GM18520 (cell line): ENCODE data around the gene RNF208.
"Not testable (repeated sequence)": the region's sequence is repeated elsewhere in the genome, so short reads cannot be mapped to it uniquely, and the experiment has no call there.

Experiments used
- ATAC-seq: cut with Tn5 transposase; IDR thresholded peaks from one replicate; pipeline ENCODE4 v1.9.1; 2021; ENCODE audit not compliant: unreplicated experiment

The RNF208 gene

DNA sequence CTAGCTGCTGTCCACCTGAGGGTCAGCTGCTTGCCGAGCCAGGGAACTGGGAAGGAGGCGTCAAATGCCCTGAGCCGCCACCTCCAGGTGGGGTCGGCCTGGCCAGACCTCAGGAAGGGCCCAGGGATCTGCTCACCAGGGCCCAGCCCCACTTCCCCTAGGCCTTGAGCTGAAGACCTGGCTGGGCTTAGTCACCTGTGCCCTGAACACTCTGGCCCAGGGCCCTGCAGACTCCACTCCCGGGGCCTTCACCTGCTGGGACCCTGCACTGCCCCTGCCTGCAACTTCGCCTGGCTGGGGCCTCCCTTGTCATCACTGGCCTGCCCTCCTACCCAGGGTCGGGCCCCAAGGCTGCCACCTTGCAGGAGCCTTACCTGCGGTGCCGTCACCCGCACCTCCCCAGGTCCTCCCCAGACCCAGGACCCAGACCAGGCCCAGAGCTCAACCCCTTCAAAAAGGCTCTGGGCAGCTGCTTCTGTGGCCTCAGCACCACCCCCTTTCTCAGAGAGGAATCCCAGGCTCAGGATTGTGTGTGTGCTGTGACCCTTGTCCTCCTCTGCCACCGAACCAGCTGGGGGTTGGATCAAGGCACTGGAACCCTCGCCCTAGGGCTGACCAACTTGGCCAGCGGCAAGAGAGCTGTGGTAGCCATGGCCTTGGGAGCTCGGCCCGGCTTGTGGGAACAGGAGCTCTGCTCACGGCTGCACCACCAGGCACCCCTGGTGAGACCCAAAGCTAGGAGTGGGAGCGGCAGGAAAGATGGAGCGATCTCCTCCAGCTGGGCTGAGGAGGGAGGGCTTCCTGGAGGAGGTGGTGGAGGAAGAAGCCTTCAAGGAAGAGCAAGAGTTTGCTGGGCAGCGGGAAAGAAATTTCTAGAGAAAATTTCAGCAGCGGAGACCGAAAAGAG lies 31.9 kb upstream of the RNF208 start:
- ATAC-seq, result no peak

DNA sequence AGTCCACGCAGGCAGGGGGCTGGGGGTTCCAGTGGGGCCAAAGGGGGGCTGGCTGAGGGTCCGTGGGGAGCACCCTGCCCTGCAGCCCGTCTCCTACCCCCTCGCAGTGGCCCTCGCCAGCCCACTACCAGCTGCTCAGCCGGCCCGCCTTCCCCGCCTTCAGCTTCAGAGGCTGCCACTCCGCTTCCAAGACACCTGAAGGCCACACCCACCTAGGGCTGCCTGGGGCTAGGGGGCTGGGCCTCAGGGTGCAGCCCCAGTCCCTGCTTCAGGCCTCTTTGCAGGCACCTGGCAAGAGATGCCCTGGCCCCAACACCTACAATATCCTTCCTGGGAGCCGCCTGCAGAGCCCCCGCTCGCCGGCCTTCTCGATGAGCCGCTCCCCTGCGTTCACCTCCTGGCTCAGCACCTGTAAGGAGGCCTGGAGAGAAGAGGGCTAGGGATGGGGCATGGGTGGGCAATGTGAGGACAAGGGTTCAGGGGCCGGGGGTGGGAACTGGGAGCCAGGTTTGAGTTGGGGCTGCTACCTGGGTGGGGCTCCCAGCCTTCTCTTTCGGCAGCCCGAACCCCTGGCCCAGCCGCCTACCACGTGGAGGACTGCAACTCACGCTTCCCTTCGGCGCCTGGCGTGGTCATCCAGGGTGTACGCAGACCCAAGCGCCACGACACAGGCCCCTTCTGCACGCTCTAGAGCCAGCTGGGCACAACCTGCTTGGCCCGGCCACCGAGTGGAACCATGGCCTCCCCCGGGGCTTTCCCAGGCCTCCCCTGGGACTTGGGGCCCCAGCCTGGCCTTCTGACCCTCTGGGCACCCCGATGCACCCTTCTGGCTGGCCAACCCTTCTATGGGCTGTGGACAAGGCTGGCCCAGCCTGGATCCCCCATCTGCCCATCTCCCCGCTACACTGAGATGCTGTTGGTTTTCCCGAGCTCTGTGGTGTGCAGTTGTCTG lies 30.8 kb upstream of the RNF208 start:
- no peak for ATAC-seq

GRCh38 chr9:137251490-137252268 lies 29.6 kb upstream of the RNF208 start:
- ATAC-seq, result no peak

DNA sequence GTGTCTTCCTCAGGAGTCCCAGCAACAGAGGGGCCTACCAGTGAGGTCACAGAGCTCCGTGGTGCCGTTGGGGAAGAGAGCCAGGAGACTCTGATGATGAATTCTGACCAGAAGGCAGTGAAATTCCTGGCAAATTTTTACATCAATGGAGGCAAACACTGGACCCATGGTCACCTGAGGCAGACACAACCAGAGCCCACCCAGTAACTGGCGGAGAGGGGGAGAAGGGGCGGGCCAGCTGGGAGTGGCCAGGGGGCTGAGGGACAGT lies 29.1 kb upstream of the RNF208 start, which contains the start of gene STPG3:
Gene STPG3, plus strand, starts transcription at position 93 of the 268 bp plus-strand sequence. Its CDS starts 1 bp downstream, at position 94.
- no peak for ATAC-seq

- ATAC-seq, result no peak
These were observed 28.5 kb upstream of the RNF208 start for GRCh38 chr9:137250329-137251193.

GRCh38 chr9:137247916-137248175 lies 25.8 kb upstream of the RNF208 start:
- no peak for ATAC-seq

DNA sequence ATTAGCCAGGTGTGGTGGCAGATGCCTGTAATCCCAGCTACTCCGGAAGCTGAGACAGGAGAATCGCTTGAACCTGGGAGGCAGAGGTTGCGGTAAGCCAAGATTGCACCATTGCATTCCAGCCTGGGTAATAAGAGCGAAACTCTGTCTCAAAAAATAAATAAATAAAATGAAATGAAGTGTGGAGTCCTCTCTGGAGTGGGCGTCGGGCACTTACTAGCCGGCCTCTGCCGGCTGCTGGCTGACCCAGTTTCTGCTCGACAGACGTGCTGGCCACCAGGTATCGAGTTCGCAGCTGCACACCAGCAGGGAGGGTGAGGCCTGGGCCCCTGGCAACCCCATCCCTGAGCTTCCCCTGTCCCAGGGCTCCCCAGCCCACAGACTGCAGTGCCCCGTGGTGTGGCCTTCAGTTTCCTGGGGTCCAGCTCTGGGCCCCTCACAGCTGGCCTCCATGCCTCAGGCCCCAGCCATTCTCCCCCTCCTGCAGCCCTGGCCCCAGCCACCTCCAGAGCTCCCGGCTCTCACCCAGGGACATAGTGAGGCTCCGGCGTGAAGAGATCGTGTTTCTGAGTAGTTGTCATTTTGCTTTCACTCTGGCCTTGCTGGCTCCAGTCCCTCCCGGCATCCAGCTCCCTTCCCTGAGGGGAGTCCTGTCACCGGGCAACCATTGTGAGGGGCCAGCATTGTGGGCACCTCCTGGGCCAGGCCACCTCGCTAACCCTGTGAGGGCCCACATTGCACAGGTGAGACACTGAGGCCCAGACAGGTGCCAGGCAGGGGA lies 25.3 kb upstream of the RNF208 start:
- ATAC-seq, result no peak

GRCh38 chr9:137245450-137246421 lies 23.7 kb upstream of the RNF208 start:
- no peak for ATAC-seq

DNA sequence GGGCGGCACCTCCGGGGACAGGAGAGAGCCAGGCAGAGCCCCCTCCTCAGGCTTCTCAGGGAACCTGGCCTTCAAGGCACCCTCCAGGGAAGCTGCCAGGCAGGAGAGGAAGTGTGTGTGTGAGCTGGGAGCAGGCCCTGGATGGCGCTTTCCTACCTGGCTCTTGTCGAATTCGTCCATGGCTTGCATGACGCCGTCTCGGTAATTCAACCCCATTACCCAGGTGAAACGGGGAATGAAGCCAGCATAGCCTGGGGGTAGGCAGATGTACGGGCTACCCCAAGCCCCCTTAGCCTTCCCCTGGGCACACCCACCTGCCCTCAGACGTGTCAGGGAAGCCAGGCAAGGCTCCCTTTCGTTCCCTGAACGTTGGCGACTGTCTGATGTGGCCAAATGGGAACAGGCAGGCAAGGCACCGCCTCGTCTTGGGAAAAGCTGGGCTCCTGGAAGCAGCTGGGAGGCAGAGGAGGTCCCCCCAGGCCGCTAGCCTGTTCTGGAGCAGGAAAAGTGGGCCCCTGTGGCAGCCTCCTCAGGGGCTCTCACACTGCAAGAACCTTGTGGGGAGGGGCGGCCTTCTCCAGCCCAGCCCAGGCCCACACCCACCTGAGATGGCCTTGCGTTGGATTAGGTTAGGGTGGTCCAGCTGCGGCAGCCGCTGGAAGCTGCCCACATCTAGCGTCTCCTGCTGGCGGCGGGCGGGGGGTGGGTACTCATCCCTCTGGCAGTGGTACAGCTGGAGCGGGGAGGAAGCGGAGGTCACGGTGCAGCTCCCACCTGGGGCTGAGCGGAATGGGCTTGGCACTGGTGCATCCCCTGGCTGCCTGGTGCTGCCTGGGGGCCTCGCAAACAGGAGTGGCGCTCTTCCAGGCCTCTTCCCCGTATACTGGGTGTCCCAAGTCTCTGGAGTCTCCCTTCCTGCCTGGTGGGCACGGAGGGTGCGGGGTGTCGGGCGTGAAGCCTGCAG lies 22.7 kb upstream of the RNF208 start:
- ATAC-seq, result no peak

DNA sequence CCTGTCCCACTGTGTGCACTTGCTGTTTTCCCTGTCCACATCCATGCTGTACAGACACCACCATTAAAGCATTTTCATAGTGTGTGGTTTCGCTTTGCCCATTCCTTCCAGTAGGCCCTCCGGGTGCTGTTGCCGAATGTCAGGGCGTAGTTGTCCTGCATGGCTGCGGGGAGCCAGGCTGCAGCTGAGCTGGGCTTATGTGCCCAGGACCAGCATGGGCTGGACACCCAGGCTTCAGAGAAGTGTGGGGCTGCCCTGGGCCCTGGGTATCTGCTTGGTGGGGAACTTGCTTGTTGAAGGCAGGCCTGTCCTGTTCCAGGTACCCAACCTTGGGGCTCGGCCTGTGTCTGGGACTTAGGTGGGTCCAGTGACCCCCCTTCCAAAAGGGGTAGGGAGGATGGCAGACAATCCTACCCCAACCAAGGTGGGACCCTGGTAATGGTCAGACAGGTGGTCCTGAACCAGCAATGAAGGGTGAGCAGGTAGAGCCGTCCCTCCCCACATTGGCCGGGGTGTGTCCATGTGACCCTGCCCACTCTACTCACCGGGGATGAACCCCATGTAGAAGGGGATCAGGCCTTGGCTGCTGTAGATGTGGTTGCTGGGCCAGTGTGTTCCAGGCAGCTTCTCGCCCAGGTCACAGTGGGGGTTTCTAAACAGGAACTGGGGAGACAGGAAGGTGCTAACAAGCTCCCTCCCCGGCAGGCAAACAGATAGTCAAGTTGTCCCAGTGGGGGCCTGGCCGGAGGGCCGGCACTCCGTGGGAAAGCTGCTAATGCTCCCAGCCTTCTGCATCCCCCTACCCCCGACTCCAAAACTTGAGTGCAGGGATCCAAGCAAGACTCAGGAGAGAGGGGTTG lies 21.8 kb upstream of the RNF208 start:
- no peak for ATAC-seq

- ATAC-seq, result not testable (repeated sequence)
These were observed 21.2 kb upstream of the RNF208 start for GRCh38 chr9:137243266-137243625.

DNA sequence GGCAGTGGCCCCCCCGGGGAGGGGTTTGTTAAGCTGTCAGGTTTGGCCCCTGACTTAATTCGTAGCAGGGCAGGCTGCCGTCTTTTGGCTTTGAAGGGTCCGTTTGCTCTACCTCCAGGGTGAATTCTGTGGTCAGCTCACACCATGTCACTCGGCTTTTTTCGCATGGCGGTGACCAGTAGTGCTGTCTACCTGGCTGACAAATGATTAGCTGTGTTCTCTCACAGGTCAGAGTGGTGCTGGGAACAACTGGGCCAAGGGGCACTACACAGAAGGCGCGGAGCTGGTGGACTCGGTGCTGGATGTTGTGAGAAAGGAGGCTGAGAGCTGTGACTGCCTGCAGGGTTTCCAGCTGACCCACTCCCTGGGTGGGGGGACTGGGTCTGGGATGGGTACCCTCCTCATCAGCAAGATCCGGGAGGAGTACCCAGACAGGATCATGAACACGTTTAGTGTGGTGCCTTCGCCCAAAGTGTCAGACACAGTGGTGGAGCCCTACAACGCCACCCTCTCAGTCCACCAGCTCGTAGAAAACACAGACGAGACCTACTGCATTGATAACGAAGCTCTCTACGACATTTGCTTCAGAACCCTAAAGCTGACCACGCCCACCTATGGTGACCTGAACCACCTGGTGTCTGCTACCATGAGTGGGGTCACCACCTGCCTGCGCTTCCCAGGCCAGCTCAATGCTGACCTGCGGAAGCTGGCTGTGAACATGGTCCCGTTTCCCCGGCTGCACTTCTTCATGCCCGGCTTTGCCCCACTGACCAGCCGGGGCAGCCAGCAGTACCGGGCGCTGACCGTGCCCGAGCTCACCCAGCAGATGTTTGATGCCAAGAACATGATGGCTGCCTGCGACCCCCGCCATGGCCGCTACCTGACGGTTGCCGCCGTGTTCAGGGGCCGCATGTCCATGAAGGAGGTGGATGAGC lies 20.5 kb upstream of the RNF208 start:
- ATAC-seq, result no peak

- peak; percentile 3 for ATAC-seq
These were observed 19.6 kb upstream of the RNF208 start for GRCh38 chr9:137241490-137242268.

- ATAC-seq, result peak; percentile 70
These were observed 18.9 kb upstream of the RNF208 start, which contains the start of gene TUBB4B for GRCh38 chr9:137240841-137241489. Gene TUBB4B (plus strand): TSS chr9:137241287. CDS start chr9:137241361, 74 bp downstream.
